H9 (cell line): ENCODE results near the gene ZNF134. TPM values are rescaled to one million over a fixed set of nuclear protein-coding genes. Genes with fewer than 3 reads are reported as not detected.

Experiments used
- DNase-seq: peaks from one replicate; pipeline ENCODE4 v3.0.0-alpha.2; 2017
- H2AFZ ChIP-seq: one replicate; pipeline ENCODE4 v1.6.1; 2013; ENCODE audit warnings: mild to moderate bottlenecking, low read length, control low read depth, moderate library complexity
- H2AK5ac ChIP-seq: 2 replicates; pipeline ENCODE4 v1.6.1; 2013; ENCODE audit warnings: low read length, control low read depth, mixed read lengths; ENCODE audit not compliant: insufficient read length
- H2BK120ac ChIP-seq: one replicate; pipeline ENCODE4 v1.6.1; 2013; ENCODE audit warnings: low read depth, mild to moderate bottlenecking, low read length, control low read depth, inconsistent platforms; ENCODE audit not compliant: poor library complexity, severe bottlenecking
- H2BK12ac ChIP-seq: 2 replicates; pipeline ENCODE4 v1.6.1; 2013; ENCODE audit warnings: low read length, control low read depth, mixed read lengths, low read depth; ENCODE audit not compliant: insufficient read length
- H2BK15ac ChIP-seq: 2 replicates; pipeline ENCODE4 v1.6.1; 2013; ENCODE audit warnings: low read depth, low read length, control low read depth
- H2BK20ac ChIP-seq: one replicate; pipeline ENCODE4 v1.6.1; 2013; ENCODE audit warnings: low read depth, mild to moderate bottlenecking, low read length, control low read depth, inconsistent platforms; ENCODE audit not compliant: poor library complexity, severe bottlenecking
- H2BK5ac ChIP-seq: 2 replicates; pipeline ENCODE4 v1.6.1; 2013; ENCODE audit warnings: low read length, control low read depth, mixed read lengths; ENCODE audit not compliant: insufficient read length
- H3K14ac ChIP-seq: 2 replicates; pipeline ENCODE4 v1.6.1; 2013; ENCODE audit warnings: low read length, control low read depth; ENCODE audit not compliant: insufficient read depth
- H3K18ac ChIP-seq: 2 replicates; pipeline ENCODE4 v1.6.1; 2013; ENCODE audit warnings: low read depth, mild to moderate bottlenecking, mixed read lengths, low read length, control low read depth; ENCODE audit not compliant: insufficient read length
- H3K23ac ChIP-seq: 2 replicates; pipeline ENCODE4 v1.6.1; 2013; ENCODE audit warnings: low read length, control low read depth, mixed read lengths, low read depth; ENCODE audit not compliant: insufficient read length
- H3K23me2 ChIP-seq: 2 replicates; pipeline ENCODE4 v1.6.1; 2013; ENCODE audit warnings: low read depth, mild to moderate bottlenecking, mixed read lengths, low read length, control low read depth; ENCODE audit not compliant: insufficient read length, poor library complexity, severe bottlenecking
- H3K27ac ChIP-seq: 2 replicates; pipeline ENCODE4 v1.5.1; 2013; ENCODE audit warnings: low read length, control low read depth, mixed read lengths, low read depth; ENCODE audit not compliant: insufficient read length
- H3K27me3 ChIP-seq: 2 replicates; pipeline ENCODE4 v1.6.1; 2013; ENCODE audit warnings: low read length, control low read depth, inconsistent platforms; ENCODE audit not compliant: insufficient read depth
- H3K4ac ChIP-seq: 2 replicates; pipeline ENCODE4 v1.6.1; 2013; ENCODE audit warnings: low read depth, mild to moderate bottlenecking, control low read depth, inconsistent platforms, low read length, moderate library complexity
- H3K4me1 ChIP-seq: 2 replicates; pipeline ENCODE4 v1.6.1; 2013; ENCODE audit warnings: low read length, control low read depth, inconsistent platforms; ENCODE audit not compliant: insufficient read depth
- H3K4me2 ChIP-seq: 2 replicates; pipeline ENCODE4 v1.6.1; 2013; ENCODE audit warnings: low read length, control low read depth, mixed read lengths; ENCODE audit not compliant: insufficient read length, insufficient read depth
- H3K56ac ChIP-seq: 2 replicates; pipeline ENCODE4 v1.6.1; 2013; ENCODE audit warnings: low read depth, mild to moderate bottlenecking, mixed read lengths, low read length, control low read depth; ENCODE audit not compliant: insufficient read length
- H3K79me1 ChIP-seq: 2 replicates; pipeline ENCODE4 v1.6.1; 2013; ENCODE audit warnings: low read depth, mild to moderate bottlenecking, moderate library complexity, low read length, control low read depth, inconsistent platforms; ENCODE audit not compliant: insufficient read depth, poor library complexity, severe bottlenecking
- H3K79me2 ChIP-seq: 2 replicates; pipeline ENCODE4 v1.6.1; 2013; ENCODE audit warnings: low read length, control low read depth, inconsistent platforms; ENCODE audit not compliant: insufficient read depth
- H3K9ac ChIP-seq: 2 replicates; pipeline ENCODE4 v1.6.1; 2013; ENCODE audit warnings: low read length, control low read depth, mixed read lengths; ENCODE audit not compliant: insufficient read length; ENCODE audit errors: extremely low read depth
- H3K9me3 ChIP-seq: one replicate; pipeline ENCODE4 v1.6.1; 2013; ENCODE audit warnings: low read depth, low read length, inconsistent platforms; ENCODE audit not compliant: control insufficient read depth
- H3T11ph ChIP-seq: one replicate; pipeline ENCODE4 v1.6.1; 2013; ENCODE audit warnings: mild to moderate bottlenecking, low read length, control low read depth, inconsistent platforms
- H4K20me1 ChIP-seq: one replicate; pipeline ENCODE4 v1.6.1; 2013; ENCODE audit not compliant: control insufficient read depth, insufficient read length, insufficient read depth
- H4K5ac ChIP-seq: 2 replicates; pipeline ENCODE4 v1.6.1; 2013; ENCODE audit warnings: low read depth, mild to moderate bottlenecking, mixed read lengths, low read length, control low read depth; ENCODE audit not compliant: insufficient read length
- H4K8ac ChIP-seq: replicated peaks from 2 replicates; pipeline ENCODE4 v1.6.1; 2013; ENCODE audit warnings: low read length, control low read depth, mixed read lengths, low read depth; ENCODE audit not compliant: insufficient read length
- H4K91ac ChIP-seq: 2 replicates; pipeline ENCODE4 v1.6.1; 2013; ENCODE audit warnings: low read depth, mild to moderate bottlenecking, moderate library complexity, mixed read lengths, low read length, control low read depth; ENCODE audit not compliant: insufficient read length
- H3K27ac Mint-ChIP-seq, 3 experiments: 2 replicates in 2 of 3; 3 replicates in 1 of 3; pipeline ENCODE4 v1.8.0; 2020 to 2021; ENCODE audit warnings: mixed read lengths in 3 of 3, mild to moderate bottlenecking in 1 of 3, moderate library complexity in 1 of 3
- H3K27me3 Mint-ChIP-seq: 2 replicates; pipeline ENCODE4 v1.8.0; 2021; ENCODE audit warnings: low read depth, mild to moderate bottlenecking, moderate library complexity, mixed read lengths
- H3K36me3 Mint-ChIP-seq, 3 experiments: 2 replicates in 2 of 3; 3 replicates in 1 of 3; pipeline ENCODE4 v1.8.0; 2020 to 2021; ENCODE audit warnings: low read depth in 3 of 3, mixed read lengths in 3 of 3; ENCODE audit not compliant: insufficient read depth in 1 of 3
- H3K4me1 Mint-ChIP-seq, 2 experiments: 2 replicates each; pipeline ENCODE4 v1.8.0; 2020; ENCODE audit warnings: mixed read lengths in 2 of 2
- H3K4me3 Mint-ChIP-seq, 2 experiments: 2 replicates in 1 of 2; 3 replicates in 1 of 2; pipeline ENCODE4 v1.8.0; 2020 to 2021; ENCODE audit warnings: mild to moderate bottlenecking in 2 of 2, mixed read lengths in 2 of 2, moderate library complexity in 1 of 2
- H3K9me3 Mint-ChIP-seq, 2 experiments: 2 replicates in 1 of 2; 3 replicates in 1 of 2; pipeline ENCODE4 v1.8.0; 2020; ENCODE audit warnings: mild to moderate bottlenecking in 2 of 2, mixed read lengths in 2 of 2, moderate library complexity in 1 of 2
- CTCF ChIP-seq: fragments of 200-600 bp; sonication (generic); conservative IDR thresholded peaks from 3 replicates; pipeline ENCODE4 v1.8.0; 2021; ENCODE audit warnings: antibody characterized with exemption, mild to moderate bottlenecking
- total RNA-seq: library from RNA; stranded (reverse); gene quantifications from 2 replicates; pipeline ENCODE4 v1.2.1, GENCODE V29; 2021

The ZNF134 gene
- total RNA-seq, 1 experiment from 2014 or later, result 44.1 TPM

DNA sequence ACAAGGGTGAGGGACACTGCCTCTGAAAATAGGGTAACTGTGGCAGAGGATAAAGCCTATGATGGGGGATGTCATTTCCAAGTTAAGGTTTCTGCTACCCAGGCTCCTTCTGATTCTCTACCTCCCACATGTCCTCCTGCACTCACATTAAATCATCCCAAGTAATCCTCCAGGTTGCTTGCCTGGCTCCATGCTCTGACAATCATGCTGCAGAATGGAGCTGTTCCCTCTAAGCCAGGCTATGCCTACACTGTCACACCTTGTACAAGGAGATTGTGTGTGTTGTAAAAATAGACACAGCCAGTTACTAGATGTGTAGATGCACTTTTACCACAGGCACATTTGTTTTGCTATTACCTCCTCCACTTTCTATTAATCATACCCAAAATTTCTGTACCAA, 43.3 kb upstream of the ZNF134 start:
- no peak overlapping the region for H4K5ac ChIP-seq
- H3K4me2 ChIP-seq, result no peak overlapping the region
- H4K8ac ChIP-seq, result no peak overlapping the region
- no peak overlapping the region for H3K14ac ChIP-seq
- no peak overlapping the region for H3K23ac ChIP-seq
- no peak for DNase-seq
- no peak overlapping the region for H2BK15ac ChIP-seq
- no peaks in the 10 kb centered on the region for H3K27me3 ChIP-seq
- H3K9ac ChIP-seq, result no peak overlapping the region
- no peak overlapping the region for H2BK120ac ChIP-seq
- Mint-ChIP-seq H3K4me3 (no peak overlapping the region), H3K36me3 (peaks cover 60 to 74% (median 61%) of the 10 kb centered on the region in 3 experiments), H3K4me1 (no peaks in the 10 kb centered on the region), H3K9me3 (peaks cover 97 to 98% of the 10 kb centered on the region in 2 experiments), H3K27ac (no peak overlapping the region; a peak in 1 of 7 replicates), H3K27me3 (peaks cover 25% of the 10 kb centered on the region)
- no peak overlapping the region for H2AK5ac ChIP-seq
- H2BK12ac ChIP-seq, result no peak overlapping the region
- H3K4me1 ChIP-seq, result no peaks in the 10 kb centered on the region
- TF ChIP-seq CTCF, result no peak
- no peaks in the 10 kb centered on the region for H4K20me1 ChIP-seq
- no peak overlapping the region for H3K18ac ChIP-seq
- H2BK20ac ChIP-seq, result no peak overlapping the region
- no peak overlapping the region for H2AFZ ChIP-seq
- H3K27ac ChIP-seq, result no peak overlapping the region
- no peaks in the 10 kb centered on the region for H3K23me2 ChIP-seq
- no peak overlapping the region for H4K91ac ChIP-seq
- no peak overlapping the region for H2BK5ac ChIP-seq
- H3K56ac ChIP-seq, result no peak overlapping the region
- H3T11ph ChIP-seq, result no peak overlapping the region
- H3K79me1 ChIP-seq, result no peaks in the 10 kb centered on the region
- H3K4ac ChIP-seq, result no peak overlapping the region
- peaks cover 91% of the 10 kb centered on the region for H3K9me3 ChIP-seq
- no peaks in the 10 kb centered on the region for H3K79me2 ChIP-seq
